ENCODE measurements around the gene RALY.

RALY gene

GRCh38 chr20:34084227-34084923 is 90.7 kb downstream of the RALY start:
- peak; percentile 13 for DNase-seq

DNA sequence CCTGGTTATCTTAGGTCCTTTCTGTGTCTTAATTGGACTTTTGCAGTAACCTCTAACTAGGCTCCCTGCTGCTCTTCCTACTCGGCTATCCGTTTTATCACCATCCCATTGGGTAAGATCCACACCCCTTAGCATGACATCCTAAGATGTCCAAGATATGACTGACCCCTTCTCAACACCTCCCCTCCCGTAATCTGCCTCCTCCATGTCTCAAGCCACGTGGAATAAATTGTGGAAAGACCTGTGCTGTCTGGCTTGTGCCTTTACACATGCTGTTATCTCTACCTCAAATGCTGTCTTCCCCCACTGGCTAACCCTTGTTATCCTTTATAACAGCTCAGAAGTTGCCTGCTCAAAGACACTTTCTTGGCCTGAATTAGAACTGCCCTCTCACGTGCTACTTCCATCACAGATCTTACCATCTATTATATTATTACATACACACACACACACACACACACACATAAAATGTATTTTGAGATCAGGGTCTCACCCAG is 91.9 kb downstream of the RALY start:
- no peak for DNase-seq

GRCh38 chr20:34088305-34089174 is 94.8 kb downstream of the RALY start:
- DNase-seq, result no peak

GRCh38 chr20:34089175-34089479 is 95.4 kb downstream of the RALY start:
- no peak for DNase-seq

GRCh38 chr20:34089655-34090345 is 96.1 kb downstream of the RALY start:
- DNase-seq, result peak; percentile 87

GRCh38 chr20:34090645-34091044 is 96.9 kb downstream of the RALY start:
- DNase-seq, result no peak

DNA sequence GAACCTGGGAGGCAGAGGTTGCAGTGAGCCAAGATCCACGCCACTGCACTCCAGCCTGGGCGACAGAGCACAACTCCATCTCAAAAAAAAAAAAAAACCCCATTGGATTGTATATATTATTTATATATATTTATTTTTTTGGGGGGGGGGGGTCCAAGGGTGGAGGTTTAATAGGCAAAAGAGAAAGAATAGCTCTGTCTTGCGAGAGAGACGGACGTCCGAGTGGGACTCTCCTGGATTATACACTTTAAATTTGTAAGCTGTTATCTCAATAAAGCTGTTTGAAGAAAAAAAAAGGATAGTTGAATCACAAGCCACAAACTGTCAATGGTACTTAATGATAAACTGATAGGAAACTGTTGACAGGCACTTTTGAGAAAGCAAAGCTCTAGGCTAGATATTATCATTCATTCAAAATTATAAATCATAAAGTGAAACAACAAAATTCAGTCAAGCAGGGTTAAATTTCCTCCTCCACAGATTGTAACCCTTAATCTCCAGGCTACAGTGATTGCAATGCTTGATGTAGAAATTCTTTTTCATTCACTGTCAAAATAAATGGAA is 98.0 kb downstream of the RALY start:
- DNase-seq, result no peak

GRCh38 chr20:34093895-34094294 is 100.2 kb downstream of the RALY start:
- DNase-seq, result no peak

GRCh38 chr20:34095825-34096224 is 102.1 kb downstream of the RALY start:
- DNase-seq, result no peak

- no peak for DNase-seq
Observed at GRCh38 chr20:34096699-34097444, 103.2 kb downstream of the RALY start.

DNA sequence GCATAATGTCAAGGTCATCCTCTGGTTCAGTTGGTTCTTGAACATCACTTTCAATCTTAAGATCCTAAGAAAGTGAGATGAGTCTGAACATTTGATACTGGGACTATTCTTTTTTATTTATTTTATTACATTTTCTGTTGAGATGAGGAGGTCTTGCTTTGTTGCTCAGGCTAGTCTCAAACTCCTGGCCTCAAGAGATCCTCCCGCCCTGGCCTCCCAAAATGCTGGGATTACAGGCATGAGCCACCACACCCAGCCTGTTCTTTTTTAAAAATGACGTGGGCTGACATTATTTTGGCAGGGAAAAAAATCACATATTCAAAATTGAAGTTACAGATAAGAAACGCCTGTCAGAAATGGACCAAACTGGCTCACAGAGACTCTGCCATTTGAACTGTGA is 104.9 kb downstream of the RALY start:
- DNase-seq, result no peak

DNA sequence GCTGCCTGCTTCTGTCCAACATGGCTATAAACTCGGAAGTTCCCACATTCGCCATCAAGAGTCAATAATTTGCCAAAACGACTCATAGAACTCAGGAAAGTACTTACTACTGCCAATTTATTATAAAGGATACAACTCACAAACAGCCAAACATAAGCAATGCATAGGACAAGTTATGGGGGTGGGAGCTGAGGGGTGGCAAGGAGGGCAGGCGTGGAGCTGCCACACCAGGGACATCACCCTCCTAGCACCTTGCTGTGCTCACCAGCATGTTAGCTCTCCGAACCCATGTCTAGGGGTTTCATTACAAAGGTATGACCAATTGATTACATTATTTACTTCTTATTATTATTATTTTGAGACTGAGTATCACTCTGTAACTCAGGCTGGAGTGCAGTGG is 106.0 kb downstream of the RALY start:
- no peak for DNase-seq

DNA sequence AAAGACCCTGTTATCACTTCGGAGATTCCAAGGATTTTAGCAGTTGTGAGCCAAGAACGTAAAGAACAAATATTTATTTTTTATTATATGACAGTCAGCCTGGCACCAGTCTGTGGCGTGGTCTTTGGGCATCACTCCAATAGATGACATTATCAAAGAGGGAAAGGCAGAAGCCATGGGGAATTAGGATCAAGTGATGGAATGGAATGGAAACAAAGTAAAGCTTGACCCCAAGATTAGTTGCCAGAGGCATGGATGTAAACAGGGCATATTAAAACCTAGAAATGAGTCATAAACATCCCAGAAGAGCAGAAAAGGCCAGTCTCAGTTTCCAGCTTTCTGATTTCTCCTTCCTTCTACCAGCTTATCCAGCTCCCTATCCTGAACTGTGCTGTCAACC is 106.9 kb downstream of the RALY start:
- no peak for DNase-seq

DNA sequence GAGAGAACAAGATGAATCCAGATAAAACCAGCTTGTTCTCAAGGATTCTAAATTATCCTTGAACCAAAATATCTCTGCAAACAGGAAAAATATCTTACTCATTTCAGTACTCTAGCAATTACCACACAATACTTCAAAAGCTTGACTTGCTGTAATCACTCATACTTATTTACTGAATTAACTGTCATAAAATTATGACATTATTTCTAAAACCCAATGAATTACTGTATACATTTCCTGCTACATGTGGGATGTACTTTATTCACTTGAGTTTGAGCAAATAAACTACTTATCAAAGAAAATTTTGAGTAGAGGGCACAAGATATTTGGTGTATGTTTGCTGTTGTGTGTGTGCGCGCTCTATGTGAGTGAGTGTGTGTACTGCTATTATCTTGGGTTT is 108.6 kb downstream of the RALY start:
- DNase-seq, result no peak

GRCh38 chr20:34104059-34104458 is 110.3 kb downstream of the RALY start:
- DNase-seq, result no peak

DNA sequence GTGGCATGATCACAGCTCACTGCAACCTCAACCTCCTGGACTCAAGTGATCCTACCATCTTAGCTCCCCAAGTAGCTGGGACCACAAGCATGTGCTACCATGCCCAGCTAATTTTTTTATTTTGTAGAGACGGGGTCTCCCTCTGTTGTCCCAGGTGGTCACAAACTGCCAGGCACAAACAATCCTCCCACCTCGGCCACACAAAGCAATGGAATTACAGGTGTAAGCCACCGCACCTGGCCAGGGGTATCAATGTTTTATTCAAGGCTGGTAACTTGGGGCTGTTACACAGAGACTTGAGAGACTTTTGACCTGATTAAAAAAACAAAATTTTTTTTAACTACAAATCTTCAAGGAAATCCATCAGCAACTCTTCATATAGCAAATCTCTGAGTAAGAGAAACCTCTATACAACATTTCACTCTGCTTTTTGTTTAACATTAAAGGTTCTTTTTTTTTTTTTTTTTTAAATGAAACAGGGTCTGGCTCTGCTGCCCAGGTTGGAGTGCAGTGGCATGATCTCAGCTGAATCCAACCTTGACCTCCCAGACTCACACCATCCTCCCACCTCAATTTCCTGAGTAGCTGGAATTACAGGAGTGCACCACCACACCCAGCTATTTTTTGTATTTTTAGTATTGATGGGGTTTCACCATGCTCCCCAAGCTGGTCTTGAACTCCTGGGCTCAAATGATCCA is 112.4 kb downstream of the RALY start:
- DNase-seq, result no peak

- no peak for DNase-seq
Observed at GRCh38 chr20:34108616-34109174, 115.0 kb downstream of the RALY start.

GRCh38 chr20:34109442-34109841 is 115.7 kb downstream of the RALY start:
- DNase-seq, result no peak

DNA sequence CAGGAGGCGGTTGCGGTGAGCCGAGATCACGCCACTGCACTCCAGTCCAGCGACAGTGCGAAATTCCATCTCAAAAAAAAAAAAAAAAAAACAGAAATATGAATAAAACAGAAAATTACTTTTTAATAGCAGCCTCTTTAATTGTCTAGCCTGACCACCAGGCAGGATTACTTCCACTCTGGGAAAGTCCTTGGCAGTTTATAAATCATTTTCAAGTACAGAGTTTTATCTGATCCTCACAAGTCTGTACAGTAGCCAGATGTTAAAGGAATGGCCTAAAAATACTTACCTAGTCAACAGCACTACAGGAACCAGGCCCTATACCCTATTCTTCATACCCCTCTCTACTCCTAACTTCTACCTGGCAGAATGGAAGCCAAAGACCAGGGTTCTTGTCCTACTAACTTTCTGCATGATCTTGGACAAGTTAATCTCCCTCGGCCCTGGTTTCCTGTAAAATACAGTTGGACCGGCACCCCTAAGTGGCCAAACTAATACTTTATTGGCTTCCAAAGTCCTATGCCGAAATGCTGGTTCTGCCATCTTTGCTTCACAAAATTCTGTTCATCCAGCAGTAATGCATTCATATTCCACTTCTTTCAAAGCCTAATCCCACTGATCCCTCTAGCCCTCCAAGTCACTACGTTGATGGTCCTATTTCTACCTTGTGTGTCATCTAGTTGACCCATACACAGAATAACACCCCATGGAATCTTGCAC is 116.5 kb downstream of the RALY start:
- no peak for DNase-seq

DNA sequence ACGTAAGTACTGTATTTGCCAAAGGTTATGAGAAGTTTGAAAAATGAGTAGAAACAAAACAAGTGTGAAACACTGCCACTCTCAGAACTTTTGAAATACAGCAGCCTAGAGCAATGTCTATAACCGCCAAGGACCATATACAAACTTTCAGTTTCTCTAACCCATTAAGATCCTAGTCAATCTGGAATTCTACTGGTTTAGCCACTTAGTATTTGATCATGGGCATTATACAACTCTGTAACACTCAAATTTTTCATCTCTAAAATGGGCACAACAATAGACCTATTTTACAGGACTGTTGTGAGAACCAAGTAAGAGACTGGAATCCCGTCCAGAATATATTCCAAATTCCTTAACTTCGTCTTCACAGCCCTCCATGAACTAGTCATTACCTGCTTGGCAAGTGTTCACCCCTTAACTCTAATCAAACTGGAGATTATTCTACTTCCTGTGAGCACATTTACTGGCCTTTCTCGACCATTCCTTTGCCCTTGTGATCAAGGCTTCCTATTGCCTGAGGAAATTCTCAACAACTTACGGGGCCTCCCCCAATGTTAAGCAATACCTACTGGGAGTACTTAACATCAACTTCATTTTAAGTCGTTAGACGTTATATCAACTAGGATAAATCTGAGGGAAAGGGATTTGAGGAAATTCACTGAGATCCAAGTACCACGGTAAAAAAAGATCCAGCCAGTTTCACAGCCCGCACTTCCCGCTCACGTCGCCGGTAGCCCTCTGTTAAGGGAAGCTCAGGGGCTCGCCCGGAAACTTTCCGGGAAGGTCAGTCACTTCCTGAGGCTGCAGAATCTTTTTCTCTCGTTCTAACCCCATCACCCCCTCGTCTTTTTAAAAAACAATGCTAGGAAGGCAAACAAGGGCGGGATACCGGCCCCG is 117.3 kb downstream of the RALY start:
- no peak for DNase-seq
